ENCODE measurements around the gene MLLT3. TPM values are rescaled to one million over a fixed set of nuclear protein-coding genes. Genes with fewer than 3 reads are reported as not detected.

Gene MLLT3
- total RNA-seq, 1 donor from 2014 or later: 9.4 TPM

DNA sequence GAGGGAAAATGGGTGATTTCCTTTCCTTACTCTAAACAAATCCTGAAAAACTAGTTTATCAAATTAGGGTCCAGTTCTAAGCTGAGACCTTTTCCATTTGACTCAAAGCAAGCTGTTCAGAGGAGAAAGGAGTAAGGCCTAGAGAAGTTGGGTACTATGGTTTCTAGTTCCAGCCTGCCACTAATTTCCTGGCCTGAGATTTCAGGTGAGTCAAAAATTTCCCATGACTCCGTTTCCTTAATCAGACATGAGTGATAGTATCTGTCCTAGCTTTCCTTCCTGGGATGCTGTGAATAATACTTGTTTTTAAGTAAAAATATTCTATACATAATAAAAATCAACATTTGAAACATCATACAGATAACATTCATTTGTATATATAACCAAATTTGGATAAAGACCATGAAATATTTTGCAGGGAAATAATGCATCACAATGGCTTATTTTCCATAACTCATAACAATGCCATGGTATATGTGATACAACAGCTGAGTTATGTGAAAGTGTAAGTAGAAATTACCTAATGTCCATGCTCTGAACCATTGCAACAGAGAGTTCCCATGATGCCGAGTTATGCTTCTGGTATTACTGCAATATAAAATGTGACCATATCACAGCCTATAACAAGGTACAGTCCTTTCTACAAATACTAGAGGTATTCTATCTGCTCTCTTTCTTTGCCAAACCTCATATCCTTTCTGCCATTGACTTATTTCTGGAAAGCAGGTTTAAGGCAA lies 142.7 kb downstream of the MLLT3 start:
- no peak for DNase-seq (ENCODE audit: low read depth, low spot score)

DNA sequence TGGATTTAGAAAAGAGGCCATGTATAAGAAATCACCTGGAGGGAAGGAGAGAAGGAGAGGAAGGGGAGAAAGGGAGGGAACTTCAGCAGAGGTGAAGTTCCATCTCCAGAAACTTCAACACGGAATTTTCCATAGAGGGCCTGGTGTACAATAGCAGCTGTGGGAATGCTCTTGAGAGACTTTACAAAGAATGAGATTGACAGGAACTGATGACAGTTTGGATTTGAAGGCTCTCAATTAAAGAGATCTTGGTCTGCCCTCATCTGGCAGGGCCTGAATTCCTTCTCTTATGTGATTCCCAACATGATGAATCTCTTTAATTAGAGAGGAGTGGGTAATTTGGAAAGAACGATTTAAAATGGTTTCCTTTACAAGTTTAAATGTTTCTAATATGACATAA lies 143.5 kb downstream of the MLLT3 start:
- DNase-seq (ENCODE audit: low read depth, low spot score): no peak

DNA sequence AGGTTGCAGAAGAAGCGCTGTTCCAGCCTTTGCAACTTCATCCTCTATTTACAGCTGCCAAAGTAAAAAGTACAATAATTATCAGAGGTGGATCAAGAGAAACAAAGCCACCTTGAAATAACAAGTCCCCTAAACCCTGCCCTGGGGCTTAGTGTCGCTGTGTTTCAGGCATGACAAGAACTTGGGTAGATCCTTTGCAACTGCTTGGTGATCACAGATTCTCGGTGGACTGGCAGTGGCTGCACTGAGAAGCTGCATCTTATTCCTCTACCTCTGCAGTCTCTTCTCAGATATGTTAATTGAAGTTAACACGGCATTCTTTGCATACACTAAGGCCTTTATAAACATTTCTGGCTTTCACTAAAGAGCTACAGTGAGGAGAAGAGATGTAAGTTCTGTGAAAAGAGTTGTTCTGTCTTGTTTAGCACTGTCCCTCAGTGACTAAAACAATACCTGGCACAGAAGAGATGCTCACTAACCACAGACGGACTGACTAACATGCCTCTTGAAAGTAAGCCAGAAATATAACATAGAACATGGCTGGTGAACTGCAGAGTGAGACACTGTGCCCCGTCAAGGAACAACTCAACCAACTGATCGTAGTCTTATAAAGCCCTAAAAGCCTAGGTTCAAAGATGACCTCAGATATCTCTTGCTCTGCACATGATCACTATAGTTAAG lies 144.2 kb downstream of the MLLT3 start:
- DNase-seq (ENCODE audit: low read depth, low spot score): no peak

DNA sequence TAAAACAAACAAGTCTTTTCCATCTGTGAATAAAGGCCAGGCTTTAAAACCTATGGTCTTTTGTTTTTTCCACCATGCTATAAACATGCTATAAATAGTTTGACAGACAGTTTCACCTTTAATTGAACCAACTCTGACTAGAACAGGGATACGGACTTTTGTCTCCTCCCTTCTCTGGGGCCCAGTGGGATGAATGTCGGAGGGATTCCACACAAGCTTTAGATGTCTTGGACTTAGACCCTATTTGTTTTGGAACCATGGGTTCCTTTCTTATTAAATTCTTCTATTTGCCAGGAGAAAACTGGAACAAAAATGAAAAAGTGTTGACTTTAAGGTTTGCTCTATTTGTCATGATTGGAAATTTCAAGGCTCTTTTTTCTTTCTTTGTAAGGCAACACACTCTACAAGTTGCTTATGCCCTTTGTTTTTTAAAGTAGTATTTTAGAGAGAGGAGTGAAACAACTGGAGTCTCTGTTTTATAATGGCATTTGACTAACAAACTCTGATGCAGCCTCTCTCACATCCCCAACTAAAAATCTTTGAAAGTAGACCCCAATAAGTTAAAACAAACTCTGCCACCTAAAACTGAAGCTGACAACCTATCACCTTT lies 145.3 kb downstream of the MLLT3 start:
- DNase-seq (ENCODE audit: low read depth, low spot score): no peak

DNA sequence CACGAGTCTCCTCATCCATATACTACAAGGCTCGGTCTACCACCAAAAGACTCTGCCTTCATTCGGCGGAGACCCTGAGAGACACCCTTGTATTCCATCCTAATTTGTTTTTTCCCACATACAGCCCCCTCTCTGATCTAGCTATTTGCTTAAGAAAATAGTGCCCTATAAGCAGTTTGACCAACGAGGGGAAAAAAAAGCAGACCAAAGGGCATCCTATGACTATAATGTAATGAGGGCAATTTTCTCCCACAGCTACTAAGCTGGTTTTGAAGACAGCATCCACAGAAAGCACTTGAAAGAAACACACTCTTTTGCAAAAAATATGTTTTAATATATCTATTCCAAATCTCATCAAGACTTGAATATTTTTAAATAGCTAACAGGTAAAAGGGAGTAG lies 147.8 kb downstream of the MLLT3 start:
- DNase-seq (ENCODE audit: low read depth, low spot score): no peak

DNA sequence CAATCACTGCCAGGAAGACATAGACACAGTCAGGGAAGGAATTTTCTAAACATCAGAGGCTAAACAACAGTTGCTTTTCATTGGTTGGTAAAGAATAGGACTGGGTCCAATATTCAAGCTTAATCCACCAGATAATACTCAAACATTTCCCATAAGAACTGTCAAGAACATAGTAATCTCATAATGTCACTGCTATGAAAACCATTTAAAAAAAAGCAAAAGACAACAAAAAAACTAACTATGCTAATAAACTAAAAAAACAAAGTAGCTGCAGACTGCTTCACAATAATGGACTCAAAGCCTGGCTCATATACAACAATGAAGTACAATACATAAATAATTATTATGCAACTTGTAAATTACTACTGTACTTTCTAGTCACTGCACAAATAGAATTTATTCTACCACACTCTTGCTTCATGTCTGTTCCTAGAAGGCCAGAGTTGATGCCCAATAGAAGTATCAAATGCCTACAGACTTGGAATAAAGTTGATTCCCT lies 148.7 kb downstream of the MLLT3 start:
- no peak for DNase-seq (ENCODE audit: low read depth, low spot score)

DNA sequence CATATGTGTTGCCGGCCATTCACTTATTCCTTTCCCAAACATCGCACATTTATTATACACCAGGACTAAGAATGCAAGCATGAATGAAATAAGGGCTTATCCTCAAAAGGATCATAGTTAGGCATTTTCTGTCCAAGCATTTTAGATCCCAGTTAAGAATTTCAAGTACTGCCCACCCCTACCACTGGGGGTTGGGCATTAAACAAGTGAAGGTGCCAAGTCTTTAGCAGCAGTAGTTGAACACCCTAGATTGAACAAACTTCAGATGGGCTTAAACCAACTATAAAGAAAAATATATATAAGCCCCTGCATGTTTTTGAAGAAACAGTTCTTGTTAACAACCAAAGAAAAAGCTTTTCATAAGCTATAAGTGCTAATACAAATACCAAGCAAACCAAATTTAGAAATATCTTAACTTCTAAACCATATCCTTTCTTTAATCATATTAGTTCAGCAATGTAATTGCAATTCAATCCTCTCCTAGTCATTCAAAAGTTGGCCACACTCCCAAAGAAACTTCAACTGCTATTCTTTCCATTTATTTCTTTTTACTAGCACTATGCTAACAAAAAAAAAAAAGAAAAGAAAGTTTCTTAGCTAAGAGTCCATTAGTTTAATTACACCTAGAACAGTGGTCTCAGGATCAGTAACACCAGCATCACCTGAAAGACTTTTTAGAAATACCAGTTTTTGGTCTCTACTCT lies 149.8 kb downstream of the MLLT3 start:
- DNase-seq (ENCODE audit: low read depth, low spot score): no peak

DNA sequence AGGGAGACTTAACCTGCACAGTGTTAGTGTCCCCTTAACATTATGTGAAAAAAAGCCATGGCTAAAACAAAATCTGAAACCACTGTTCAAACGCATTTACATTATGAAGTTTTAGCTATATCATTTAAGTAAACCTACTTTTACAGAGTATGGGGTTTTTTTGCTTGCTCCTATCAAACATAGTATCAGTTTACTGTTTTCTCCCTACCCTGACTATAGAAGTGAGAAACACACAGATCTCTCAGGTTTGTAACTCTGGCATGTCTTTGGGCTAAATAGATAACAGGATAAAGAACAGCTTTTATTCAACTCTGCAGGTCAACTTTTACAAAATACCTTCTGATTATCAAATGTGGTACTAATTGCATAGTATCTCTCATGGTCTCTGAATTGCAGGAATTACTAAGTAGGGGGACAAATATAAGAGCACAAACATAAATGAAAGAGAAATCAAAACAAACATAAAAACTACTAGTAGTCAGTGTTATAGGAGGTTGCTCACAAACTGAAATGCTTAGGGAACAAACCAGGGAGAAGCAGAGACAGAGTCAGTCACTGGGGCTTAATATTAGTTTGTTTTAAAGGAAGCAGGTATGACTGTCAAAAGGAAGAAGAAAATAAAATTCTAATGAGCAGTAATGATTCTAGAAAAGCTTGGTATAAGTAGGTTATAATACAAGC lies 155.8 kb downstream of the MLLT3 start:
- no peak for DNase-seq (ENCODE audit: low read depth, low spot score)

DNA sequence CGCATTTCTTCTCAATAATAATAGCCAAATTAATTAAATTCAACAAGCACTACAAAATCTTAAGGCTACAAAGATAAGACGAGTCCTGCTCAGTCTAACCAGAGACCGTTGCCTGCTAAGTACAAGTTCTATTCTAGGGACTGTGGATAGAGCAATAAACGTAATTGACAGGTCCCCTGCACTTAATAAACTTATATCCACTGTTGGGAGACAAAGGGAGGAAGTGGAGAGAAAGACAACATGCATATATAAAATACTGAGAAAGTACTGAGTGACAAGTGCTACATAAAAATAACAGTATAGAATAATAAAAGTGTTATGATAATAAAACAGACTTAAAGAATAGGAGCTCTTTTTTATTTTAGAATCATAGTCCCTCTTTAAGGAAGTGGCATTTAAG lies 158.1 kb downstream of the MLLT3 start:
- DNase-seq (ENCODE audit: low read depth, low spot score): no peak

DNA sequence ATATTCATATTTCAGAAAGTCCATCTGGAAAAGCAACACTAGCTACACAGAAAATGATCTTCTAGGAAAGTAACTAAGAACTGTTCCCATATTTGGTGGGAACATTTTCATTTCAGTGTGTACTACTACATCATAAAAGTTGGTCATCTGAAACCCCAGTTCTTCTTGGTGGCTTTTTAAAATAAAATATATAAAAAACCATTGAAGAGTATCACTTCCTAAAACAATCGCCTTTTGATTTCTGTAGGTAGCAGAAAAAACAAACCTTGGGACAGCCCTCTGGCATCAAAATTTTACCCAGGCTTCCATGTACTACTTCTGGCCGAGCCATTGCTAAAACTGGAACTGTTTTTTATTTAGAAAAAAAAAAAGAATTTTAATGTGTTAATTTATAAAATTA lies 158.5 kb downstream of the MLLT3 start:
- DNase-seq (ENCODE audit: low read depth, low spot score): no peak

DNA sequence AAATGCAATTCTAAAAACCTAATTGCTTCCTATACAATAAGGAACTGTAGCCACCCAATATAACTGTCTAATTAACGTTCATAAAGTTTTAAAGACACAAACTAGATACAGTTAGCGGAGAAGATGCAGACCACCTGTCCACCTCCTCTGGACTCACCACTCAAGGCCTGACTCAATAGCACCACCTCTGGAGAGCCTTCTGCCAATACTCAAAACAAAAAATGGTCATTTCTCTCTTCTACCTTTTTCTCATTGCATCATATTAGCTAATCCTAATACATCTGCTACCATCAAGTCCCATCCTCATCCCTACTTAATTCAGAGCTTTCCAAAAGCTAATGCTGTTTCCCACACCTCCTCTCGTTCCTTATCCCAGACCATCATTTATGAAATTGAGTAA lies 159.9 kb downstream of the MLLT3 start:
- DNase-seq (ENCODE audit: low read depth, low spot score): no peak

DNA sequence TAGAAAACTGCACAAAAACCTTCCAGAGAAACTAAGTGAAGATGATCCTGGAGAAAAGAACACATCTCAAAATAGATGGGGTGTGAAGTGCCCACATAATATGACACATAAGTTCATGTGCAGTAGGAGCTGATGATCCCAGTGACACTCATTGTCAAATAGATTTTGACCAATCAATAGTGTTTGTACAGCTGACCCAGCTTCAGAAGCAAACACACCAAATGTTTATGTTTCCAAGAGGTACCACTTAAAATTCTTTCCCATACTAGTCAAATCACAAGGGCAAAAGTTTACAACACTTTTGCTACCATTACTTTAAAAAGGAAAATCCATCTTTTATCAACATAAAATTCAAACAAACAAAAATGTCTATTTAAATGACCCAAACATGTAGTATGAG lies 175.0 kb downstream of the MLLT3 start:
- DNase-seq (ENCODE audit: low read depth, low spot score): no peak

DNA sequence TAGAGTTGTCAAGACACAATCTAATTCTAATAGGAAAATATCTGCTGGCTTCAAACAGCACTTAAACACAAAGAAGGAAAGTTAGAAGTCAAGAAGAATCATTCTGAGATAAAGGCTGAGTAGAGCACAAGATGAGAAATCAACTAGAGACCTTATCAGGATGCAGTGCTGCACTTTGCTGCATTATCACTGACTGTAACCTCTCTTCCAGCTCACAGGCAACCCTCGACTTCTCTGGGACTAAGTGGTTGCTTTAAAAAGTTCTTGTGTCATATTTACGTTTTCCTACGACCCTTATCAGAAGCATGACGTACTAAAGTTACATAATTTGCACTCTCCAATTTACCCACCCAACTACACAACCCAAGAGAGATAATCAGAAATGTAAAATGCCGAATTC lies 176.1 kb downstream of the MLLT3 start:
- DNase-seq (ENCODE audit: low read depth, low spot score): no peak

DNA sequence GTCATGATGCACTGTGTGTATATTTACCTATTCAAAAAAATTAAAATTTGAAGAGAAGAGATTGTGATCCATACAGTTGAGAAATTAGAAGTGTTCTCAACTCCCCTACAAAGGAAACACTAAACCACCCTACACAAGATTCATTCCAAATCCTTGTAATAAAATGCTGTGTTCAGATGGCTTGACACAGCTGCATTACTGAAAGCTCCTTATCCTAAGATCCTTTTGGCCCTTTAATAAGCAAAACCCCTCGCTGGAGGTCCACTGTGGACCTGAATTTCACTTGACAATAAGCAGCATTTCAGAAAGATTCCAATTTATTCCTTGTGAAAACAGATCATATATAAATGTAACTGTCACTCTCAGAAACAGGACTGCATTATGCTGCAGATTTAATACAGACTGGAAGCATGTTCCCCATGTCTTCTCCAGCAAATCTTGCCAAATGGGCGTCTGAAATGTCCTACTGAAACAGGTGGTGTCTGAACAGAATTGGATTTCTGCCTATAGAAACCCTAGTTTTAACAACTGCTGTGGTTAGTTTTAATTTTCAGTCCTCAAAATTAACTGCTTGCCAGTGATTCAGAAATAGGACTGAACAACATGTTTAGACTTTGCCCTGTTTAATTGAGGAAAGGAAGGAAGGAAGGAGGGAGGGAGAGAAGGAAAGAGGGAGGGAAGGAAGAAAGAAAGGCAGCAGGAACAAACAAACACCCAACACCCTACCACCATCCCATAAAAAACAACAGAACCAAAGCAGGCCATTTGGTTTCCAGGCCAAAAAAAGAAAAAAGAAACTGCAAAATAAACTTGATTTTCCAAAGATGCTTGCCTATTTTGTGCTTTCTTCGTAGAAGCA lies 179.6 kb downstream of the MLLT3 start:
- no peak for DNase-seq (ENCODE audit: low read depth, low spot score)

DNA sequence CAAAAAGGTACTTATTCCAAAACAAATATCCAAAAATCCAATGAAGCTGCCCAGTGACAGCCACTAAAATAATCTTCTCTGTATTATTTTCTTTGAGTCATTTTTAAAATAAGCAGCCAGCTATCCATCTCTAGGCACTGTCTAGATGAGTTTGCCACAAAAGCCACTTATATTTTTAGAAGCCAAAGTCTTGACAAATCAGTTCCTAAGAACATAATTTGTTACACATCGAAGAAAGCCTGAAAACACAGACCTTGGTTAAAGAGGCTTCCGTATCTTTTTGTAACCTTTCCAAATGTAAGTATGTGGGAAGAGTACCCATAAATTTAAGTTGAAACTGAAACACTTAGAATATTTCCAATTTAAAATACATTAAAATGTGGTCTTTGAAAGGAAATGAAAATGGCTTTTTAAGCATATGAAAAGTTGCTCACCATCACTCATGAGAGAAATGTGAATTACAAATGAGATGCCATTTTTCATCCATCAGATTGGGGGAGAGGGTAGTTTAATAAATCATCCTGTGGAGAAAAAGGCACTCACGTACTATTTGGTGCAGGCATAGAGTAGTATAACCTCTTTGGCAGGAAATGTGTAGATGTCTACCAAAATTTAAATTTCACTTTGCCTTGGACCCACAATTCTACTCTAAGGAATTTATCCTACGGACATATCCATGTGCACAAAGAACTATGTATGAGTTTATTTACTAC lies 180.4 kb downstream of the MLLT3 start:
- DNase-seq (ENCODE audit: low read depth, low spot score): no peak

DNA sequence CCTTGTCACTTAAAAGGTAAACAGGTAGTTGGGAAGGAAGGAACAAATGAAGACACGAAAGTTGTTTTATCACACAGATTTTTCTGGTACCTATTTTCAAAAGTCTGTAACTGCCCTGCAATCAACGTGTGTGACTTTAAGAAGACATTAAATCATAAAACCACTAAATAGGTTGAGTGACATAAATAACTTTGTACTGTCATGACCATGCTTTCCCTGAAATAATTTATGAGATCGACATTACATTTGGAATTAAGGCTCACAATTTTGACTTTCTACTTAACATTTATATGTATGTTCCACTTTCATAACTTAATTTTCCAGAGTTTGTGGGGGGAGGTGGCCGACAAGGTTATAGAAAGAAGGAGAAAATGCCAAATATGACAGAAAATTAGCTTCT lies 181.1 kb downstream of the MLLT3 start:
- DNase-seq (ENCODE audit: low read depth, low spot score): no peak

DNA sequence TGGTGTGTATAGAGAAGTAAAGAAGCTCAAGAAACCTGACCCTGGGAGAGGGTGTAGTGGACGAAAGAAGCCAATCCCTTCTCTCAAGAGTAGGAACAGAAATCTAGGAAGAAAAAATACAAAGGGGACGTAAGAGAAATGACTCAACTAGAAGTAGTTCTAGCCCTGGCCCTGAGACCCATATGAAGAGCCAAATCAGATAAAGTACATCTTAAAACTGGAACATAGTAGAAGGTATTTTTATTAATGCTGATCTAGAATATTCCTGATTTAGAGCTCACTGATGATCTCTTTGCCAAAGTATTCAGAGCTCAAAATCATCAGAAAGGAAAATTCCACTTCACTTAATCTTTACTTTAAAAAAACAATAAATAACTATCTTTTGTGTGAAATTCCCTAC lies 184.8 kb downstream of the MLLT3 start:
- DNase-seq (ENCODE audit: low read depth, low spot score): no peak

DNA sequence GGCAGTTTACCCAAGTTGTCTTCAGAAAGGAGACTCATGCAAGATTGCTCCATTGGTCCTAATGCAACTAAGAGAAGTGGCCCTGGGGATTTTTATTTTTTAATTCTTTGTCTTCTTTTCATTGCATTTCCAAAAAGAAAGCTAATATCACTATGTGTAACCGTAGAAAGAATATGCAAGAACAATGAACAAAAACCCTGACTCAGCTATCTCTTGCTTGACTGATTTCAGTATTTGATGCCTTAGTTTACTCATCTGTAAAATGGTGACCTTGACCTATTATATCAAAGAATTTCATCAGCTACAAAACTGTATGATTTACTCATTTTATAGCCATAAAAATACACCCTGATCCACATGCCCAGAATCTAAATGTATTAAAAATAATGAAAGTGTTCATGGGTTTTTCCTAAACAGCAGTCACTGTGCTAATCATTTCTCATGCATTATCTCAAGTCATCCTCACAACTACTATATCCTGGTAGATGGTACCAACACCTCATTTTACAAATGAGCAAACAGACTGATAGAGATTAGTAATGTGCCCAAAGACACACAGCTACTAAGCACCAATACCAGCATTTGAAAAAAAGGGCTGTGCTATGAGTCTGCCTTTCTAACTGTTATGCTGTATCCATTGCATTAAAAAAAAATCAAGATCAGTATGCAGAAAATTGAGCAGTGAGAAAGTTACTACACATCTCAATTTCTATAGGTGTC lies 185.7 kb downstream of the MLLT3 start:
- DNase-seq (ENCODE audit: low read depth, low spot score): no peak

DNA sequence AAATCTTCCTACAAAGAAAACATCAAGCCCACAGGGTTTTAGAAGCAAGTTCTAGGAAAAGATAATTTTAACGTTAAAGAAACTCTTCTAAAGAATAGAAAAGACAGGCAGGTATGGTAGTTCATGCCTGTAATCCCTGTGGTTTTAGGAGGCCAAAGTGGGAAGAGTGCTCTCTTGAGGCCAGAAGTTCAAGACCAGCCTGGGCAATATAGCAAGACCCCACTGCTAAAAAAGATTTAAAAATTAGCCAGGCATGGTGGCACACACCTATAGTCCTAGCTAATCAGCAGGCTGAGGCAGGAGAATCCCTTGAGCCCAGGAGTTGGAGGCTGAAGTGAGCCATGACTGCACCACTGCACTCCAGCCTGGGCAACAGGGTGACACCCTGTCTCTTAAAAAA lies 193.3 kb downstream of the MLLT3 start:
- DNase-seq (ENCODE audit: low read depth, low spot score): no peak
